H1 (cell line): ENCODE measurements around the gene THOP1. TPM values are rescaled to one million over a fixed set of nuclear protein-coding genes. Genes with fewer than 3 reads are reported as not detected.
A peak's percentile ranks its signal among the peaks of the same experiment; 100 is the strongest.

Experiments used
- CTCF ChIA-PET: fragments of 300-600 bp; sonication (Branson Sonifier 250); formaldehyde crosslinking; loops from one replicate; lab custom pipeline; 2021; ENCODE audit not compliant: partially characterized antibody; lab: Charles Lee
- POLR2A ChIA-PET: fragments of 300-600 bp; sonication (Branson Sonifier 250); formaldehyde crosslinking; loops from one replicate; lab custom pipeline; 2021; ENCODE audit warnings: inconsistent platforms; ENCODE audit not compliant: partially characterized antibody; lab: Charles Lee
- DNase-seq, 2 experiments: peaks; one replicate each; pipeline versions ENCODE4 v3.0.0 to v3.0.0-alpha.2; 2010 to 2022; ENCODE audit warnings: low spot score in 2 of 2, low read depth in 1 of 2, mixed read lengths in 1 of 2
- FAIRE-seq: peaks from 2 replicates; lab custom pipeline; 2011; peaks lifted over from hg19 to GRCh38; lab: Jason Lieb, UNC
- H2AFZ ChIP-seq: 2 replicates; pipeline ENCODE4 v1.8.1; 2012; ENCODE audit warnings: low read length, inconsistent platforms
- H2AK5ac ChIP-seq: 2 replicates; pipeline ENCODE4 v1.6.1; 2013; ENCODE audit warnings: low read depth, low read length
- H2BK120ac ChIP-seq: replicated peaks from 2 replicates; pipeline ENCODE3; 2013; ENCODE audit warnings: low read depth, low read length, inconsistent platforms
- H2BK12ac ChIP-seq: 2 replicates; pipeline ENCODE4 v1.6.1; 2013; ENCODE audit warnings: low read depth, low read length
- H2BK15ac ChIP-seq: 2 replicates; pipeline ENCODE4 v1.6.1; 2013; ENCODE audit warnings: low read length
- H2BK20ac ChIP-seq: 2 replicates; pipeline ENCODE4 v1.6.1; 2013; ENCODE audit warnings: low read length
- H2BK5ac ChIP-seq: 2 replicates; pipeline ENCODE4 v1.6.1; 2013; ENCODE audit warnings: low read depth, low read length
- H3K14ac ChIP-seq: 2 replicates; pipeline ENCODE4 v1.6.1; 2013; ENCODE audit warnings: inconsistent platforms; ENCODE audit not compliant: insufficient read length
- H3K18ac ChIP-seq: 2 replicates; pipeline ENCODE4 v1.6.1; 2013; ENCODE audit warnings: low read length; ENCODE audit errors: extremely low read depth
- H3K23ac ChIP-seq: 2 replicates; pipeline ENCODE4 v1.6.1; 2013; ENCODE audit warnings: inconsistent platforms; ENCODE audit not compliant: insufficient read length
- H3K23me2 ChIP-seq: 2 replicates; pipeline ENCODE4 v1.6.1; 2013; ENCODE audit warnings: low read depth, low read length
- H3K27ac ChIP-seq: 2 replicates; pipeline ENCODE4 v1.6.1; 2011; ENCODE audit warnings: low read depth, low read length, inconsistent platforms
- H3K27me3 ChIP-seq, 4 experiments: replicated peaks in 1 of 4; 1 replicate in 1 of 4; 2 replicates in 3 of 4; pipeline versions ENCODE4 v1.6.1 to v1.8.1; 2011 to 2013; ENCODE audit warnings: low read length in 3 of 4, mild to moderate bottlenecking in 3 of 4, inconsistent platforms in 2 of 4, mixed read lengths in 2 of 4, moderate library complexity in 1 of 4; ENCODE audit not compliant: control insufficient read depth in 3 of 4, insufficient read depth in 3 of 4; ENCODE audit errors: extremely low read depth in 1 of 4
- H3K36me3 ChIP-seq, 4 experiments: 2 replicates each; pipeline versions ENCODE4 v1.6.1 to v1.8.1; 2011 to 2013; ENCODE audit warnings: mild to moderate bottlenecking in 4 of 4, low read length in 3 of 4, moderate library complexity in 2 of 4, control low read depth in 1 of 4, inconsistent platforms in 1 of 4; ENCODE audit not compliant: insufficient read depth in 4 of 4, control insufficient read depth in 2 of 4
- H3K4ac ChIP-seq: replicated peaks from 2 replicates; pipeline ENCODE3; 2013; ENCODE audit warnings: low read length, low read depth, mixed read lengths, inconsistent platforms; ENCODE audit not compliant: insufficient read length
- H3K4me1 ChIP-seq, 4 experiments: replicated peaks in 1 of 4; 1 replicate in 1 of 4; 2 replicates in 3 of 4; pipeline versions ENCODE4 v1.6.1 to v1.8.1; 2011 to 2013; ENCODE audit warnings: low read length in 3 of 4, inconsistent platforms in 2 of 4, mixed read lengths in 1 of 4; ENCODE audit not compliant: insufficient read depth in 4 of 4, control insufficient read depth in 3 of 4
- H3K4me2 ChIP-seq, 2 experiments: 2 replicates each; pipeline versions ENCODE4 v1.6.1 to v1.8.1; 2011 to 2013; ENCODE audit warnings: low read depth in 2 of 2, low read length in 2 of 2, control low read depth in 1 of 2, inconsistent platforms in 1 of 2, mild to moderate bottlenecking in 1 of 2; ENCODE audit not compliant: insufficient read depth in 1 of 2
- H3K4me3 ChIP-seq, 4 experiments: fragments of 200-600, 300-600 bp in 1 of 4; sonication (generic), shearing (Covaris generic), sonication (Bioruptor Twin) in 1 of 4; 2 replicates each; pipeline versions ENCODE4 v1.5.1 to v1.8.1; 2011 to 2016; ENCODE audit warnings: low read length in 4 of 4, low read depth in 3 of 4, control low read depth in 2 of 4, inconsistent platforms in 2 of 4, mild to moderate bottlenecking in 2 of 4, mixed read lengths in 1 of 4, moderate library complexity in 1 of 4; ENCODE audit not compliant: insufficient read depth in 2 of 4; ENCODE audit errors: extremely low read depth in 1 of 4
- H3K56ac ChIP-seq: replicated peaks from 2 replicates; pipeline ENCODE3; 2013; ENCODE audit warnings: low read depth, mild to moderate bottlenecking, mixed read lengths, low read length, inconsistent platforms; ENCODE audit not compliant: insufficient read length
- H3K79me1 ChIP-seq: 2 replicates; pipeline ENCODE4 v1.6.1; 2013; ENCODE audit warnings: low read depth, low read length, control low read depth
- H3K79me2 ChIP-seq, 2 experiments: 2 replicates each; pipeline versions ENCODE4 v1.6.1 to v1.8.1; 2012 to 2013; ENCODE audit warnings: low read length in 2 of 2, mild to moderate bottlenecking in 2 of 2, inconsistent platforms in 1 of 2; ENCODE audit not compliant: insufficient read depth in 2 of 2, control insufficient read depth in 1 of 2
- H3K9ac ChIP-seq, 4 experiments: replicated peaks in 1 of 4; 1 replicate in 1 of 4; 2 replicates in 3 of 4; pipeline versions ENCODE4 v1.6.1 to v1.8.1; 2011 to 2013; ENCODE audit warnings: low read depth in 3 of 4, low read length in 3 of 4, control low read depth in 2 of 4, mild to moderate bottlenecking in 2 of 4, moderate library complexity in 2 of 4, inconsistent platforms in 1 of 4; ENCODE audit errors: extremely low read depth in 1 of 4
- H3K9me3 ChIP-seq, 2 experiments: 2 replicates each; pipeline versions ENCODE4 v1.6.1 to v1.8.1; 2012 to 2013; ENCODE audit warnings: mild to moderate bottlenecking in 2 of 2, moderate library complexity in 2 of 2, control low read depth in 1 of 2, inconsistent platforms in 1 of 2, low read depth in 1 of 2, low read length in 1 of 2, mixed read lengths in 1 of 2; ENCODE audit not compliant: insufficient read depth in 2 of 2
- H4K20me1 ChIP-seq, 2 experiments: replicated peaks in 1 of 2; 2 replicates each; pipeline versions ENCODE3 to v1.8.1; 2011 to 2013; ENCODE audit warnings: inconsistent platforms in 2 of 2, low read length in 2 of 2, mild to moderate bottlenecking in 1 of 2; ENCODE audit not compliant: insufficient read depth in 2 of 2, control insufficient read depth in 1 of 2
- H4K5ac ChIP-seq: 2 replicates; pipeline ENCODE4 v1.6.1; 2013; ENCODE audit warnings: low read length, low read depth, mixed read lengths, inconsistent platforms; ENCODE audit not compliant: insufficient read length
- H4K8ac ChIP-seq: 2 replicates; pipeline ENCODE4 v1.8.0; 2013; ENCODE audit warnings: mild to moderate bottlenecking, moderate library complexity, low read length, inconsistent platforms; ENCODE audit not compliant: insufficient read depth; ENCODE audit errors: extremely low read depth
- H4K91ac ChIP-seq: replicated peaks from 2 replicates; pipeline ENCODE3; 2013; ENCODE audit warnings: low read length, mixed read lengths, inconsistent platforms; ENCODE audit not compliant: insufficient read length
- BRCA1 ChIP-seq: IDR thresholded peaks from 2 replicates; pipeline ENCODE4 v1.6.1; 2012; ENCODE audit warnings: low read depth, low read length, improper control_type of control experiment
- CHD2 ChIP-seq: IDR thresholded peaks from 2 replicates; pipeline ENCODE4 v1.6.1; 2012; ENCODE audit warnings: low read length, improper control_type of control experiment
- GTF2F1 ChIP-seq: IDR thresholded peaks from 2 replicates; pipeline ENCODE4 v1.6.1; 2012; ENCODE audit warnings: low read depth, low read length, improper control_type of control experiment, borderline replicate concordance
- PHF8 ChIP-seq: fragments of 200-600 bp; sonication (generic); conservative IDR thresholded peaks from 2 replicates; pipeline ENCODE4 v1.7.1; 2012; ENCODE audit warnings: low read depth, mild to moderate bottlenecking, inconsistent platforms, low read length, moderate library complexity
- POLR2A ChIP-seq, 2 experiments: IDR thresholded peaks; 1 replicate in 1 of 2; 2 replicates in 1 of 2; pipeline ENCODE4 v1.6.1; 2011; ENCODE audit warnings: low read depth in 2 of 2, low read length in 2 of 2, mild to moderate bottlenecking in 2 of 2; ENCODE audit errors: control extremely low read depth in 1 of 2
- POLR2AphosphoS5 ChIP-seq: IDR thresholded peaks from 2 replicates; pipeline ENCODE4 v1.6.1; 2011; ENCODE audit warnings: low read depth, low read length
- RBBP5 ChIP-seq: IDR thresholded peaks from 2 replicates; pipeline ENCODE4 v1.7.1; 2012; ENCODE audit warnings: low read depth, mild to moderate bottlenecking, inconsistent platforms, low read length, moderate library complexity, borderline replicate concordance
- RXRA ChIP-seq: IDR thresholded peaks from 2 replicates; pipeline ENCODE4 v1.6.1; 2011; ENCODE audit warnings: low read depth, mild to moderate bottlenecking, low read length, moderate library complexity; ENCODE audit not compliant: insufficient read depth
- SP1 ChIP-seq: IDR thresholded peaks from 2 replicates; pipeline ENCODE4 v1.6.1; 2011; ENCODE audit warnings: low read depth, low read length
- TAF1 ChIP-seq: IDR thresholded peaks from 2 replicates; pipeline ENCODE4 v1.6.1; 2011; ENCODE audit warnings: mild to moderate bottlenecking, low read depth, low read length
- WGBS, 2 experiments: shearing (Covaris generic) in 1 of 2; methylation state at CpG; one replicate each; pipeline versions ENCODE4 v1.1.6 to v1.1.7; 2013 to 2015; ENCODE audit warnings: low lambda C conversion rate in 2 of 2, mixed read lengths in 2 of 2, inconsistent platforms in 1 of 2, low coverage in 1 of 2, missing lambda C conversion rate in 1 of 2; ENCODE audit not compliant: insufficient replicate concordance in 2 of 2, insufficient coverage in 1 of 2, insufficient read length in 1 of 2; ENCODE audit errors: extremely low coverage in 1 of 2, missing lambda C conversion rate in 1 of 2; 5-methylcytosine and 5-hydroxymethylcytosine counted together
- long read RNA-seq, 2 experiments: library from RNA in 1 of 2; library from capped mRNA in 1 of 2; stranded (forward); transcript quantifications; one replicate each; pipeline ENCODE4 v2.0.0, GENCODE V29; 2021; ENCODE audit warnings: inconsistent platforms in 1 of 2
- polyA minus RNA-seq, 3 experiments: library from RNA; depleted of rRNA, polyadenylated mRNA; stranded (reverse); fragments of >200 nt; gene quantifications; 1 replicate in 2 of 3; 2 replicates in 1 of 3; pipeline ENCODE4 v1.2.3, GENCODE V29; 2011
- polyA plus RNA-seq, 7 experiments: library from polyadenylated mRNA; depleted of rRNA in 3 of 7; stranded (reverse) in 5 of 7; unstranded in 2 of 7; fragments of >200 nt in 5 of 7; fragments of 200-250 nt in 2 of 7; gene quantifications; 1 replicate in 5 of 7; 2 replicates in 1 of 7; 4 replicates in 1 of 7; pipeline versions ENCODE4 v1.2.1 to v1.2.3, GENCODE V29; 2011 to 2013; ENCODE audit warnings: missing spikeins in 2 of 7, mixed read lengths in 2 of 7
- total RNA-seq: library from RNA; stranded (reverse); fragmentation: NEBNext Ultra II Directional; extraction: Animal tissue kit (Norgen Biotek cat#: 25700); gene quantifications from 2 replicates; pipeline ENCODE4 v1.2.1, GENCODE V29; 2021

Gene THOP1
- total RNA-seq (159 and 170 TPM in 2 replicates), polyA plus RNA-seq (2011; rRNA removed) (136 and 181 TPM in 2 replicates), polyA minus RNA-seq (2011; rRNA and poly(A)+ RNA removed) (89.9 and 90.6 TPM in 2 replicates)
- 194 TPM for polyA plus RNA-seq (2011; cell fraction: cytosol; rRNA removed)
- polyA plus RNA-seq (2011; cell fraction: nucleus; rRNA removed) = 331 TPM
- 101 to 187 TPM (median 172 TPM) in 4 replicates for polyA plus RNA-seq (2012, experiment 1 of 2)
- 99.1 TPM for polyA plus RNA-seq (2012, experiment 2 of 2)
- 93.9 TPM for polyA plus RNA-seq (2013, experiment 1 of 2)
- polyA plus RNA-seq (2013, experiment 2 of 2) = 88.4 TPM
- polyA minus RNA-seq (2011; cell fraction: cytosol; rRNA and poly(A)+ RNA removed) = 89.8 TPM
- 79.2 TPM for polyA minus RNA-seq (2011; cell fraction: nucleus; rRNA and poly(A)+ RNA removed)
- long read RNA-seq, experiment 1, full-length matches to known transcripts = 13 of 78 reads
- long read RNA-seq, experiment 1, partial matches to known transcripts = 44 of 78 reads
- long read RNA-seq, experiment 1, other reads (novel, unspliced or antisense) = 21 of 78 reads
- long read RNA-seq, experiment 2 = 0 reads

DNA sequence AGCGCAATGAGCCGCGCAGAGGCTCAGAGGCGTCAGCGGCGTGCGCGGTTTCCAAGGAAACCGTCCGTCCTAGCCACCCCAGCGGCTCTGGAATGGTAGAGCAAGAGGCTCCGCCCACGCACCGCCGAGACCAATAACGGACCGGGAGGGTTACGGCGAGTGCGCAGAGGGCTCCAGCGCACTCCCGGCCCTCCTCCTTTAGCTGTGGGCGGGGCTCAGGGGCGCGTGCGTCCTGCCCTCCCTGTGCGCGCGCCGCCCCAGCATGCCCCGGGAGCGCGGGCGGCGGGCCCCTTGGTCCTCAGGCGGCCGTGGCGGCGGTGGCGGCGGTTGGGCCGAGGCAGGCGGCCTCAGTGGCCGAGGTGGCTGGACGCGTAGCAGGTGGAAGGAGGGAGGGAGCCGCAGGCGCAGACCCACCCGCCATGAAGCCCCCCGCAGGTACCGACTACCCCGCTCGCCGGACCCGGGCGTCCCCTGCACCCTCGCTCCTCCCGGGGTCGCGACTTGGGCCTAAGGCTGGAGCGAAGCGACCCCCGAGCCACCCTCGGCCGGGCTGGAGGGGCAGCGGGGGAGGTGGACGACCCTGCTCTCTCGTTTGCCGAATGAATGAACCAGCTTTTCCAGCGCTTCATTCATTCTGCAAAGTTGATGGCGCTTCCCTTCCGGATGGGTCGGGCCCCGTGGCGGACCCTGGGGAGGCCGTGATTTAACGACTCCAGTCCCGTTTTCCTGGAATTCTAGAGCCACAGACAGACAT, at the start of gene THOP1:
Gene THOP1 (plus strand): TSS at position 260 of the 754 bp plus-strand sequence. CDS start 160 bp downstream, at position 420.
- H2AK5ac ChIP-seq = 0 out of 2 replicates have a peak within 1 kb of the TSS, but pooled peaks have one; percentile 10
- H3K4me1 ChIP-seq = peaks cover 0 to 6% (median 2%) of the 10 kb centered on the region in 4 experiments; a peak in 4 of 7 replicates
- 1% methylated on average over 47 of the region's 78 CpGs; no CpG with 5 or more reads in 1 of the 2 experiments for WGBS, 2 experiments
- no peak within 1 kb of the TSS; the same call in 1 of the 2 replicates for H2AFZ ChIP-seq
- H4K20me1 ChIP-seq = peaks cover 6 to 28% of the 10 kb centered on the region in 2 experiments
- H2BK120ac ChIP-seq = no peak within 1 kb of the TSS
- peak within 1 kb of the TSS; percentile 68 to 85 (median 72) for H3K9ac ChIP-seq
- H3K9me3 ChIP-seq = no peaks in the 10 kb centered on the region
- H3K14ac ChIP-seq = no peak within 1 kb of the TSS
- H4K5ac ChIP-seq = no peak within 1 kb of the TSS
- no peak for FAIRE-seq
- H3K23ac ChIP-seq = no peak within 1 kb of the TSS
- H3K79me1 ChIP-seq = peaks cover 4% of the 10 kb centered on the region; the same call in 1 of the 2 replicates
- H3K27ac ChIP-seq = peak within 1 kb of the TSS; percentile 46
- no peak within 1 kb of the TSS for H2BK15ac ChIP-seq
- H3K4ac ChIP-seq = no peak within 1 kb of the TSS
- H3K23me2 ChIP-seq = peaks cover 10% of the 10 kb centered on the region
- peaks cover 1 to 13% (median 5%) of the 10 kb centered on the region in 4 experiments; a peak in 7 of 8 replicates for H3K36me3 ChIP-seq
- H3K18ac ChIP-seq = no peak within 1 kb of the TSS; the same call in none of the 2 replicates
- H3K79me2 ChIP-seq = peaks cover 31 to 71% of the 10 kb centered on the region in 2 experiments
- H4K8ac ChIP-seq = peak within 1 kb of the TSS; percentile 94
- no peak within 1 kb of the TSS for H2BK12ac ChIP-seq
- no peaks in the 10 kb centered on the region for H3K27me3 ChIP-seq
- peak within 1 kb of the TSS; percentile 76 to 90 for H3K4me2 ChIP-seq
- ChIA-PET CTCF (interaction anchor here (0.9 to 1.4 kb wide), 3 partner anchors 11 to 100 kb away, joined by 3 read pairs; no protein-coding TSS in a partner anchor), POLR2A (interaction anchor here (0.5 to 1.0 kb wide), 3 partner anchors 27 to 146 kb away, joined by 3 read pairs; no protein-coding TSS in a partner anchor)
- peak within 1 kb of the TSS; percentile 80 for H3K56ac ChIP-seq
- DNase-seq = peak; percentile 95 to 97
- peak within 1 kb of the TSS; percentile 74 to 98 (median 92) for H3K4me3 ChIP-seq
- H4K91ac ChIP-seq = no peak within 1 kb of the TSS
- H2BK20ac ChIP-seq = no peak within 1 kb of the TSS
- H2BK5ac ChIP-seq = peak within 1 kb of the TSS; percentile 78; the same call in 1 of the 2 replicates
- TF ChIP-seq SP1 (0 out of 2 replicates have a peak, but pooled peaks have one; percentile 14), RBBP5 (peak; percentile 70), CHD2 (no peak), PHF8 (peak; percentile 96), POLR2A (IDR thresholded peaks at IDR 0.05; ENCODE audit: control extremely low read depth in 1 of 2, low read depth in 2 of 2, low read length in 2 of 2) (peak in 1 of 2 experiments; percentile 84; a peak in 2 of 3 replicates), RXRA (no peak), TAF1 (peak; percentile 79), POLR2AphosphoS5 (peak; percentile 40; the same call in 1 of the 2 replicates), GTF2F1 (no peak), BRCA1 (no peak)
